Esophagus mucosa (tissue), 1 donor: Measurements from ENCODE around the gene GARIN5B. TPM values are rescaled to one million over a fixed set of nuclear protein-coding genes. Genes with fewer than 3 reads are reported as not detected.

Experiments
- ATAC-seq: fragments of 200-7000 bp; cut with Tn5 transposase; one replicate; pipeline ENCODE4 v1.9.1; 2020
- total RNA-seq: library from RNA; stranded (reverse); gene quantifications from one replicate; pipeline ENCODE4 v1.2.4, GENCODE V29; 2023
- donor health status: DM: yes; HTN: yes; CAD: no.

GARIN5B gene
- total RNA-seq, 1 donor from 2014 or later: not detected

GRCh38 chr19:55321466-55322137, 41.5 kb downstream of the GARIN5B start:
- ATAC-seq: no peak

GRCh38 chr19:55320844-55321419, 42.1 kb downstream of the GARIN5B start:
- no peak for ATAC-seq

DNA sequence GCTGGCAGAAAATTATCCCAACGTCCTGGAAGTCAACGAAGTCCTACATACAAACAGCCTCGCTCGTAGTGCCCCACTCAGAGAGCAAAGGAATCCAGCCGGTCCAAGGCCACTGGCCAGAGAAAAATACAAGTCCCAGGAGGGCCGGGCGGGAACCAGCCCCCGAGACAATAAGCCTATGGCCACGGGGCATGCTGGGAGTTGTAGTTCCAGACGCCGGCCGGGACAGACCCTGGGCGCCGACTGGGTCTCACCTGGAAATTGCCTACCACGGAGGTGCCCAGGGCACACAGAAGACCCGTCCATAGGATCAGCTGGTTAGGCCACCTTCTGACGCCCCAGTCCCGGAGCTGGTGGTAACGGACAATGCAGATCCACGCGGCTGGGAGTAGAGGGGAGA, 43.3 kb downstream of the GARIN5B start:
- ATAC-seq: no peak

DNA sequence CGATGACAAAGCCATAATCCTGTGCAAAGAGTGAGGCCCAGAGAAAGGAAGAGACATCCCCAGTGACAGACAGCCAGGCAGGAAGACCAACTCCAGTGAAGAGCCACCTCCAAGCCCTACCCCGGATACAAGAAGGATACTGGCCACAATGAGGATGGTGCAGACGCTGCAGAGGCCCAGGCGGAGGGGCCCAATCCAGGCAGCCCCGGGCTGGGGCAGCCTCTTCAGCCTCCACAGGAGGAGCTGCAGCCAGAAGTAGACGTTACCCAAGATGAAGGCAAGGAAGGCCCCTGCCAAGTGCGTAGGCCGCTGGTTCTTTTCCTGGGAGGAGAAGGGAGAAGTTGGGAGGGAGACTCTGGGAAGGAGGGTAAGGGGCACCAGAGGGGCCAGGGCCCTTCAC, 46.4 kb downstream of the GARIN5B start:
- ATAC-seq: no peak

DNA sequence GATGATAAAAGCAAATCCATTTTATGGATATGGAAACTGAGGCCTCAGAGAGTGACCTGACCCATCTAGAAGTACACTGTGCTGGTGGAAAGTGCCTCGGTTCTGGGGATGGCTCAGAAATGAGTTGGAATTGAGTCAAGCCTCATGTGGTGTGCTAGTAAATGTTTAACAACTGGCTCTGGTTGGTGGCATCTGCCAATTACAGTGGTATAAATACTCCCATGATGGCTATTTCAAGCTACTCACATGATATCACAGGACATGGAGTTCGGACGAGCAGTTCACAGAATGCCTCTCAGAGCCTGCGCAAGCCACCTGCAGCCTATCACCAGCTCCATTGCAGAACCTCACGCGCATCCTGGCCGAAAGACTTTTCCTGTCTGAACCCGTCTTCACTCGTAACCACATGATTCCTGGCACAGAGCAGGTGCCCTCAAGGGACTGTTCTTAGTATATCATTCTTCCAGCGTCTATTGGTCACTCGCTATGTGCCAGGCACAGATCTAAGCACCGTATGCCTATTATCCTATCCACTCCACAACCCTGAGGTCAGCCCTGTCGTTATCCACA, 47.0 kb downstream of the GARIN5B start:
- ATAC-seq: peak; percentile 40

- no peak for ATAC-seq
Observed at GRCh38 chr19:55314396-55314795, 48.7 kb downstream of the GARIN5B start.

DNA sequence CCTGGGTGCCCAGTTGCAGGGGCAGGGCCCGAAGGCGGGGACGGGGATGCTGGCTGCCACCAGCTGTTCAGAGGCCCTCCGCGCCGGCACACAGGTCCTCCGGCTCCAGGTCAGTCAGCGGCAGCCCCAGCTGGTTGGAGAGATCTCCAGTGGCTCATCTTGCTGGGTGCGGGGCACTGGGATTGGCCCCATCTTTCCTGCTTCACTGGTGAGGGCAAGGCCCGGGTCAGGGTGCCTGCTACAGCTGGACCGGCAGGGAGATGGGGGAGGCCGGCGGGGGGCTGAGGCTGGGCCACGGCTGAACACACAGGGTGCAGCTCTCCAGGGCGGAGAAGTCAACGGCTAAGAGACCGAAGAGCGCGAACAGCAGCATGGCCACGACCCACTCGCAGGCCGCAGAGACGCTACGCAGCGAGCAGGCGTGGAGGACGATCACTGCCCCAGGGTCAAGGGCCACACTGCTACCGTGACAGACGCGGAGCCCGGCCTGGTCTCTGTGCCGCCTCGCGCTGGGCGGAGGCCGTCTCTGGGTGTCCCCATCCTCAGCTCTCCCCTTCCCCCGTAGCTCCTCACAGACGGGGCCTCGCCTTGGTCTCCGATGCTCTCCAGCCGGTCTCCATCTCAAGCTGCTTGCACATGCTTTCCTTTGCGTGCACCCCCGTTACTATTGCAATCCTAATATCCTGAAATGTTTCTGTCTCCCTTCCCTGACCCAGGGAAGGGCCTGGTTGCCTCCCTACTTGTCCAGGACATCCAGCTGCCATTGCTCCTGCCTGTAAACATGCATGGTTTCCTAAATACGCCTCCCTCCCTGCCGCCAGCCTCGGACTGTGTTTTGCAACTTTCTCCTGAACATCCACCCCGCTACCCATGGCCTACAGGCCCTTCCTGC, 50.2 kb downstream of the GARIN5B start:
- ATAC-seq: no peak

DNA sequence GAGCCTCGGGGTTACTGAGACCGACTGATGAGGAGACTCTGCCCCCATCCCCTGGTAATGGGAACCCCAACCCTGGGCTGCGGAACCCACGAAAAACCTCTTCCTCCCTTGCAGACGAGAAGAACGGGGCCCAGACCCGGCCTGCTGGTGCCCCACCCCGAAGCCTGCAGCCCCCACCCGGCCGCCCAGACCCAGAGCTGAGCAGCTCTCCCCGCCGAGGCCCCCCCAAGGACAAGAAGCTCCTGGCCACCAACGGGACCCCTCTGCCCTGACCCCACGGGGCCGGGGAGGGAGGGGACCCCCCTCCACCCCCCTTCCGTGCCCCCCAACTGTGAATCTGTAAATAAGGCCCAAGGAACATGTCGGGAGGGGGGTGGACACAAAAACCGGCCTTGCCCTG, 51.3 kb downstream of the GARIN5B start:
- no peak for ATAC-seq

DNA sequence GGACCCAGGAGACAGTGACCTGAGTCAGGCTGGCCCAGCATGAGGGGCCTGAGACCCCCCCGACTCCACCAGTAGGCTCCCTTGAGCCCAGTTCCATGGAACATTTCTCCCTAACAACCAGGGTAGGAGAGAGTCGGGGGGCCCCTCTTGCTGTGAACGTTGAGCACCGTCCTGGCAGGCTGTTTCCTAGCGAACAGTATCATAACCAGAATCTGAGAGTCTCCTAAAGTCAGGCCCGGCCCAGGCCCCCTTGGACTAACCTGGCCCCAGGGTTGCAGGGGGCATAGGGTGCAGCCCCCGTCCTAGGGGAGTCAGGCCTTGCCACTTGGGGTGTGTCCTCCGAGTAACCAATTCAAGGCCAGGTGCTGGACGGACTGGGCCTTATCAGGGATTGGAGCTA, 51.7 kb downstream of the GARIN5B start:
- no peak for ATAC-seq

DNA sequence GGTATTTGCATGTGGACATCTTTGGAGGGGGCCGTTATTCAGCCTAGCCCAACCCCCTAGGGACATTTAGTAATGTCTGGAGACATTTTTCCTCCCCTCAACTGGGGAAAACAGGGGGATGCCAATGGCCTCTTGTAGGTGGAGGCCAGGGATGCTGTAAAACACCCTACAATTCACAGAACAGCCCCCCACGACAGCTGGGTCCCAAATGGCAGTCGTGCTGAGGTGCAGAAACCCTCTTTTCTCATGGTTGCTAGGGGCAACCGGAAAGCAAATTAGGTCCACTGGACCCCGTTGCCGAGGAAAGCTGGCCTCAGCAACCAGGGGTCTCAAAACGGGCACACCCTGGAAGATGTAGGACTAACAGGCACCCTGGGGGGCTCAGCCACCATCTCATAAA, 52.6 kb downstream of the GARIN5B start:
- ATAC-seq: no peak

- no peak for ATAC-seq
Observed at GRCh38 chr19:55309448-55309847, 53.6 kb downstream of the GARIN5B start.

DNA sequence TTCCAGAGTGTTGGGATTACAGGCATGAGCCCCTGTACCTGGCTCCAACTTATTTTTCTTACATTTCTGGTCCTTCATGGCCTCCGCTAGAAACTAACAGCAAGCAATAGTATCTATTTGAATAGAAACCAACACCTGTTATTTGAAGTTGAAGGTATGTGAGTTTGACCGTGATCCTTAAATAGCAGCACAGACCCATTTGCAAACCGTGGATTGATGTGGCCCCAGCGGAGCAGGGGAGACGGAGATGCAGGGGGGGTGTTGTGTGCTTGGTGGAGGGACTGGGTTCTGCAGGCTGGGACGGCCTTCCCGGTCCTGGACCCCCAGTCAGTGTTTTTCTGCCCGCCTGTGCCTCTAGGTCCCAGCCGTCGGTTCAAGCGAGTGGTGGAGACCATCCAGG, 54.8 kb downstream of the GARIN5B start:
- no peak for ATAC-seq

DNA sequence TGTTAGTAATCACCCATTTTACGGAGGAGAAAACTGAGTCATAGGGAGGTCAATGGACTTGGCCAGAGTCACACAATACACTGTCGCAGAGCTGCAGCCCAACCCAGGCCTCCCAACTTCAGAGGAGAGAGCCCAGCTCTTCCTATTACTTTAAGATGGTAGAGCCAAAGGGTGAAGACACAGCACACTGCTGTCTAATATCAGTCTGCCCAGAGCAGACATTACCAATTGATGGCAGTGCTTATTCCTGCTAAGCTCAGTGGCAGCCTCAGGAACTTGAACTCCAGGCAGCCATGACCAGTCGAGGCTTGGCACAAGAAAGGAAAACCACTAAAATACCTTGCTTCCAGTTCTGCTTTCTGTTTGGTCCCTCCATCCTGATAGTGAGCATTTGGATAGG, 56.3 kb downstream of the GARIN5B start:
- no peak for ATAC-seq

DNA sequence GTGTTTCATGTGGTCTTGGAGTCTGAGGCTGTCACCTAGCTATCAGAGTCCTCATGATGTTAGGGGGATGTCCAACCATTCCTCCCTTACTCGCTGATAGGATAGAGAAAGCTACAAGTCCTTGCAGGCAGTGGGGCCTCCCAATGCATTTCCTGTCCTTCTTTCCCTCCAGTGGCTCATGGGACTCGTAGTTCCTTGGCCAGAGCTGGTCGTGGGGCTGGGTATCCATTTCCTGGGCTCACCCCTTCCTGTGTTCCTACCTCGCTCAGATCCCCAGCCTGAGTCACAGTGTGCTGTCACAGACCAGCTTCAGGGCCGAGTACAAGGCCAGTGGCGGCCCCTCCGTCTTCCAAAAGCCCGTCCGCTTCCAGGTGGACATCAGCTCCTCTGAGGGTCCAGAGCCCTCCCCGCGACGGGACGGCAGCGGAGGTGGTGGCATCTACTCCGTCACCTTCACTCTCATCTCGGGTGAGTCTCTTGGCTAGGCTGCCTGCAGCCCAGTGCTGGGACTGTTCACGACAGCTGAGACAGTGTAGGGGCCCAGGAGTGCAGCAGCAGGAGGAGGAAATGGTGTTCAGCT, 57.0 kb downstream of the GARIN5B start:
- ATAC-seq: no peak

- ATAC-seq: no peak
Observed at GRCh38 chr19:55305491-55305890, 57.6 kb downstream of the GARIN5B start.

- no peak for ATAC-seq
Observed at GRCh38 chr19:55304980-55305379, 58.1 kb downstream of the GARIN5B start.

Other genes with a start within 250 kb of the GARIN5B start
- 33.3 TPM for gene PPP1R12C, start 245.6 kb downstream of the GARIN5B start, total RNA-seq
- 9.4 TPM for gene TNNT1, start 214.1 kb downstream of the GARIN5B start, total RNA-seq
- not detected for gene TNNI3, start 205.5 kb downstream of the GARIN5B start, total RNA-seq
- gene DNAAF3, start 196.6 kb downstream of the GARIN5B start, total RNA-seq: 1.9 TPM
- gene SYT5, start 183.0 kb downstream of the GARIN5B start, total RNA-seq: not detected
- 3.6 TPM for gene PTPRH, start 153.8 kb downstream of the GARIN5B start, total RNA-seq
- gene TMEM86B, start 134.5 kb downstream of the GARIN5B start, total RNA-seq: 1.8 TPM
- gene PPP6R1, start 104.2 kb downstream of the GARIN5B start, total RNA-seq: 47.4 TPM
- gene HSPBP1, start 83.2 kb downstream of the GARIN5B start, total RNA-seq: 31.2 TPM
- 0.28 TPM for gene BRSK1, start 79.3 kb downstream of the GARIN5B start, total RNA-seq
- gene TMEM150B, start 37.9 kb downstream of the GARIN5B start, total RNA-seq: not detected
- gene KMT5C, start 23.4 kb downstream of the GARIN5B start, total RNA-seq: 4.4 TPM
- gene COX6B2, start 8.5 kb downstream of the GARIN5B start, total RNA-seq: 0.56 TPM
- 0.24 TPM for gene IL11, start 7.2 kb upstream of the GARIN5B start, total RNA-seq
- not detected for gene TMEM190, start 13.6 kb upstream of the GARIN5B start, total RNA-seq
- 25.6 TPM for gene TMEM238, start 21.0 kb upstream of the GARIN5B start, total RNA-seq
- 1,895 TPM for gene RPL28, start 22.7 kb upstream of the GARIN5B start, total RNA-seq
- 76.4 TPM for gene UBE2S, start 44.5 kb upstream of the GARIN5B start, total RNA-seq
- gene SHISA7, start 80.0 kb upstream of the GARIN5B start, total RNA-seq: not detected
- gene ISOC2, start 98.4 kb upstream of the GARIN5B start, total RNA-seq: 41.9 TPM
- gene C19orf85, start 101.5 kb upstream of the GARIN5B start, total RNA-seq: not detected
- 3.7 TPM for gene ZNF628, start 113.4 kb upstream of the GARIN5B start, total RNA-seq
- gene NAT14, start 121.9 kb upstream of the GARIN5B start, total RNA-seq: 7.5 TPM
- 0.24 TPM for gene SSC5D, start 125.2 kb upstream of the GARIN5B start, total RNA-seq
- gene SBK2, start 173.9 kb upstream of the GARIN5B start, total RNA-seq: not detected
- gene SBK3, start 182.3 kb upstream of the GARIN5B start, total RNA-seq: 0.80 TPM
- gene ZNF579, start 217.6 kb upstream of the GARIN5B start, total RNA-seq: 3.4 TPM
- 7.1 TPM for gene FIZ1, start 236.3 kb upstream of the GARIN5B start, total RNA-seq
- 20.1 TPM for gene ZNF524, start 237.0 kb upstream of the GARIN5B start, total RNA-seq
- gene ZNF865, start 242.4 kb upstream of the GARIN5B start, total RNA-seq: 5.3 TPM